GM23338 (cell line): Measurements from ENCODE around the gene TXNDC15. TPM values are rescaled to one million over a fixed set of nuclear protein-coding genes. Genes with fewer than 3 reads are reported as not detected.

Experiments used
- ATAC-seq: fragments of 200-7000 bp; cut with Tn5 transposase; 3 replicates; pipeline ENCODE4 v1.9.1; 2020
- DNase-seq: peaks from one replicate; pipeline ENCODE4 v3.0.0-alpha.2; 2015; ENCODE audit warnings: low spot score
- H2AFZ ChIP-seq: fragments of 200-600 bp; sonication (generic); 2 replicates; pipeline ENCODE4 v1.8.0; 2016; ENCODE audit warnings: antibody characterized with exemption, mild to moderate bottlenecking, moderate library complexity
- H3F3A ChIP-seq: fragments of 200-600 bp; sonication (generic); replicated peaks from 2 replicates; pipeline ENCODE4 v1.8.0; 2017; ENCODE audit warnings: antibody characterized with exemption, mixed run types, low read depth
- H3K27ac ChIP-seq: fragments of 200-600 bp; sonication (generic); 2 replicates; pipeline ENCODE4 v1.6.1; 2016; ENCODE audit warnings: low read depth
- H3K27me3 ChIP-seq: fragments of 200-600 bp; sonication (generic); 2 replicates; pipeline ENCODE4 v1.8.0; 2016; ENCODE audit warnings: mild to moderate bottlenecking, mixed run types, moderate library complexity; ENCODE audit not compliant: insufficient read depth
- H3K36me3 ChIP-seq: fragments of 200-600 bp; sonication (generic); 2 replicates; pipeline ENCODE4 v1.8.0; 2016; ENCODE audit warnings: mild to moderate bottlenecking; ENCODE audit not compliant: insufficient read depth
- H3K4me1 ChIP-seq: fragments of 200-600 bp; sonication (generic); 2 replicates; pipeline ENCODE4 v1.8.0; 2016; ENCODE audit warnings: mild to moderate bottlenecking, moderate library complexity; ENCODE audit not compliant: insufficient read depth
- H3K4me2 ChIP-seq: fragments of 200-600 bp; sonication (generic); 2 replicates; pipeline ENCODE4 v1.7.1; 2017; ENCODE audit warnings: mixed run types
- H3K4me3 ChIP-seq: fragments of 200-600 bp; sonication (generic); 2 replicates; pipeline ENCODE4 v1.6.1; 2016; ENCODE audit warnings: mixed run types
- H3K79me2 ChIP-seq: fragments of 200-600 bp; sonication (generic); replicated peaks from 2 replicates; pipeline ENCODE4 v1.8.0; 2017; ENCODE audit warnings: mild to moderate bottlenecking; ENCODE audit not compliant: insufficient read depth
- H3K9me2 ChIP-seq: fragments of 200-600 bp; sonication (generic); 2 replicates; pipeline ENCODE4 v1.8.0; 2017; ENCODE audit not compliant: insufficient read depth
- H4K20me1 ChIP-seq: fragments of 200-600 bp; sonication (generic); replicated peaks from 2 replicates; pipeline ENCODE4 v1.8.0; 2017; ENCODE audit warnings: mild to moderate bottlenecking; ENCODE audit not compliant: insufficient read depth
- H3K27ac Mint-ChIP-seq: 2 replicates; pipeline ENCODE4 v1.8.0; 2020; ENCODE audit warnings: inconsistent platforms, mild to moderate bottlenecking, moderate library complexity, mixed read lengths
- H3K27me3 Mint-ChIP-seq: 3 replicates; pipeline ENCODE4 v1.8.0; 2022; ENCODE audit warnings: low read depth, mild to moderate bottlenecking, moderate library complexity, mixed read lengths, inconsistent platforms; ENCODE audit not compliant: insufficient read depth, poor library complexity
- H3K36me3 Mint-ChIP-seq: 3 replicates; pipeline ENCODE4 v1.8.0; 2021; ENCODE audit warnings: low read depth, mild to moderate bottlenecking, inconsistent platforms, moderate library complexity, mixed read lengths
- H3K4me1 Mint-ChIP-seq: 3 replicates; pipeline ENCODE4 v1.8.0; 2020; ENCODE audit warnings: mild to moderate bottlenecking, inconsistent platforms, mixed read lengths
- H3K4me3 Mint-ChIP-seq: 3 replicates; pipeline ENCODE4 v1.8.0; 2021; ENCODE audit warnings: moderate library complexity, mild to moderate bottlenecking, inconsistent platforms, mixed read lengths
- H3K9me3 Mint-ChIP-seq: 3 replicates; pipeline ENCODE4 v1.8.0; 2020; ENCODE audit warnings: moderate library complexity, mild to moderate bottlenecking, inconsistent platforms, mixed read lengths
- CREB1 ChIP-seq: fragments of 250-450 bp; sonication (Bioruptor Pico); IDR thresholded peaks from 2 replicates; pipeline ENCODE4 v1.5.0; 2020; ENCODE audit warnings: low read depth, mild to moderate bottlenecking, moderate library complexity
- CTCF ChIP-seq, 2 experiments: fragments of 200-600 bp in 1 of 2; sonication (generic) in 1 of 2; conservative IDR thresholded peaks; 2 replicates each; pipeline versions ENCODE4 v1.5.1 to v1.6.1; 2016 to 2017; ENCODE audit warnings: antibody characterized with exemption in 2 of 2, low read depth in 2 of 2, mild to moderate bottlenecking in 2 of 2, moderate library complexity in 1 of 2
- ETS1 ChIP-seq: IDR thresholded peaks from 2 replicates; pipeline ENCODE4 v1.6.1; 2016; ENCODE audit warnings: antibody characterized with exemption
- EZH2 ChIP-seq: fragments of 200-600 bp; sonication (generic); IDR thresholded peaks from one replicate; pipeline ENCODE4 v1.8.0; 2017; ENCODE audit warnings: antibody characterized with exemption, mild to moderate bottlenecking, low read depth; ENCODE audit not compliant: unreplicated experiment
- EZH2phosphoT487 ChIP-seq: fragments of 200-600 bp; sonication (generic); IDR thresholded peaks from one replicate; pipeline ENCODE4 v1.8.1; 2018; ENCODE audit warnings: antibody characterized with exemption; ENCODE audit not compliant: unreplicated experiment
- JUNB ChIP-seq: IDR thresholded peaks from one replicate; pipeline ENCODE4 v1.6.1; 2016; ENCODE audit warnings: antibody characterized with exemption; ENCODE audit not compliant: unreplicated experiment
- NANOG ChIP-seq: IDR thresholded peaks from 2 replicates; pipeline ENCODE4 v1.6.1; 2016; ENCODE audit warnings: antibody characterized with exemption, borderline replicate concordance
- POLR2AphosphoS5 ChIP-seq: IDR thresholded peaks from 2 replicates; pipeline ENCODE4 v1.6.1; 2016; ENCODE audit warnings: antibody characterized with exemption, low read depth
- STAT1 ChIP-seq: IDR thresholded peaks from one replicate; pipeline ENCODE4 v1.6.1; 2016; ENCODE audit warnings: antibody characterized with exemption; ENCODE audit not compliant: unreplicated experiment
- ZNF114 ChIP-seq: fragments of 250-450 bp; sonication (Bioruptor Pico); IDR thresholded peaks from 2 replicates; pipeline ENCODE4 v1.5.0; 2020; ENCODE audit warnings: mild to moderate bottlenecking, moderate library complexity
- ZNF331 ChIP-seq: fragments of 250-450 bp; sonication (Bioruptor Pico); IDR thresholded peaks from 2 replicates; pipeline ENCODE4 v1.5.0; 2020; ENCODE audit warnings: low read depth, mild to moderate bottlenecking, moderate library complexity
- polyA plus RNA-seq: library from polyadenylated mRNA; unstranded; fragments of >200 nt; fragmentation: Nextera tagmentation; extraction: Ambion mirVana; gene quantifications from 2 replicates; pipeline ENCODE4 v1.2.1, GENCODE V29; 2016
- total RNA-seq: library from RNA; depleted of rRNA; stranded (reverse); fragments of >200 nt; shearing (Covaris generic); gene quantifications from 2 replicates; pipeline ENCODE4 v1.2.3, GENCODE V29; 2014
- TF ChIP-seq, protein P1 (sequence below): fragments of 250-450 bp; sonication (Bioruptor Pico); IDR thresholded peaks from 2 replicates; pipeline ENCODE4 v1.5.0; 2020; ENCODE audit warnings: mild to moderate bottlenecking, moderate library complexity

The TXNDC15 gene
- total and polyA plus RNA-seq, 2 experiments from 2014 or later = 24.4 to 28.5 TPM

DNA sequence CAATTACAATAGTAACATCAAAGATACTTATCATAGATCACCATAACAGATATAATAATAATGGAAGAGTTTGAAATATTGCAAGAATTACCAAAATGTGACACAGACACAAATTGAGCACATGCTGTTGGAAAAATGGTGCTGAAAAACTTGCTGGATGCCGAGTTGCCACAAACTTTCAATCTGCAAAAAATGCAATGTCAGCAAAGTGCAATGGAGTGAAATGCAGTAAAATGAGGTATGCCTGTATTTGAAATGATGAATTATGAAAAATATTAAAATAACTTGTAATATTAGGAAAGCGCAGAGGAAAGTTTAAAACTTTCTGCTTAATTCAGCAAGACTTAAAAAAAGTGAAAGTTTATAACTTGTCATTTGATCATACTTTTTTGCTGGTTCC, 18.8 kb downstream of the TXNDC15 start (continued):
- no peak for TF ChIP-seq EZH2phosphoT487
- TF ChIP-seq POLR2AphosphoS5 = no peak
- no peak for TF ChIP-seq EZH2
- TF ChIP-seq CTCF (conservative IDR thresholded peaks at IDR 0.05; ENCODE audit: low read depth in 2 of 2) = no peak
- no peak for TF ChIP-seq JUNB
- no peak for TF ChIP-seq NANOG

DNA sequence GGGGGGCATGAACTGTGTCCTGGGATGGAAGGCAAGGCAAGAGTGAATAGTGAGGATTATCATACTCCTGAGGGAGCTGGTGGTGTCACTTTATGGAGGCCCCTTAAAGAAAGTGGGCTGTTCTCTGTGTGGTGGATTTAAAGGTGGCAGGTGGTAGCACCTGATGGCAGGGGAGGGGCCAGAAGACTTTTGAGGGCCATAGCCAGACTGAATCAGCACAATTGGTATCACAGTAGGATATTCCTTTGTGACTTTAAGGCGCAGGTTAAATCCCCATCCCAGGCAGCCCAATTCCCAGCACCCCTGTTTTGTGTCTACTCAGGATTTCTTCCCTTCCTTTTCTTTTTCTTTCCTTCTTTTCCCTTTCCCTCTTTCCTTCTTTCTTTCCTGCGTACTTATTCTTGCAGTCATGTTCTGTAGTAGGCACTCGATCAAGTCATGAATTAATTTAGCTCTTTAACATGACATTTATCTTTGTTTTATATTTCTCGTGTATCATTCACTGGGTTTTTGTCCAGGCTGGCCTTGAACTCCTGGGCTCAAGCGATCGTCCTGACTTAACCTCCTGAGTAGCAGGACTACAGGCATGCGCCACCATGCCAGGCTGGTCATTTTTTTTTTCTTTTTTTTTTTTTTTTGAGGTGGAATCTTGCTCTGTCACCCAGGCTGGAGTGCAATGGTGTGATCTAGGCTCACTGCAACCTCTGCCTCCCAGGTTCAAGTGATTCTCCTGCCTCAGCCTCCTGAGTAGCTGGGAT, 19.8 kb downstream of the TXNDC15 start:
- Mint-ChIP-seq H3K36me3 (peaks cover 8% of the 10 kb centered on the region; the same call in 2 of the 3 replicates), H3K4me1 (peaks cover 9% of the 10 kb centered on the region; the same call in 2 of the 3 replicates), H3K4me3 (no peak overlapping the region), H3K27me3 (peaks cover 6% of the 10 kb centered on the region), H3K27ac (no peak overlapping the region; the same call in 1 of the 2 replicates), H3K9me3 (no peaks in the 10 kb centered on the region)
- no peaks in the 10 kb centered on the region for H3K27me3 ChIP-seq
- no peak overlapping the region for H3K4me3 ChIP-seq
- H3K9me2 ChIP-seq = no peaks in the 10 kb centered on the region
- H3F3A ChIP-seq = no peaks in the 10 kb centered on the region
- H3K27ac ChIP-seq = no peak overlapping the region
- no peaks in the 10 kb centered on the region; the same call in 1 of the 2 replicates for H4K20me1 ChIP-seq
- no peak overlapping the region for H2AFZ ChIP-seq
- H3K4me1 ChIP-seq = no peaks in the 10 kb centered on the region
- no peaks in the 10 kb centered on the region for H3K79me2 ChIP-seq
- no peak overlapping the region for H3K4me2 ChIP-seq
- no peak for DNase-seq
- H3K36me3 ChIP-seq = peaks cover 4% of the 10 kb centered on the region; the same call in 1 of the 2 replicates
- peak; percentile 53; the same call in 2 of the 3 replicates for ATAC-seq
- TF ChIP-seq EZH2 (no peak), ZNF331 (CRISPR knock-in tag) (no peak), CREB1 (no peak), ETS1 (no peak), NANOG (no peak), JUNB (no peak), ZNF114 (CRISPR knock-in tag) (no peak), STAT1 (no peak), CTCF (conservative IDR thresholded peaks at IDR 0.05; ENCODE audit: low read depth in 2 of 2) (no peak), EZH2phosphoT487 (no peak)
- TF ChIP-seq, protein P1, sequence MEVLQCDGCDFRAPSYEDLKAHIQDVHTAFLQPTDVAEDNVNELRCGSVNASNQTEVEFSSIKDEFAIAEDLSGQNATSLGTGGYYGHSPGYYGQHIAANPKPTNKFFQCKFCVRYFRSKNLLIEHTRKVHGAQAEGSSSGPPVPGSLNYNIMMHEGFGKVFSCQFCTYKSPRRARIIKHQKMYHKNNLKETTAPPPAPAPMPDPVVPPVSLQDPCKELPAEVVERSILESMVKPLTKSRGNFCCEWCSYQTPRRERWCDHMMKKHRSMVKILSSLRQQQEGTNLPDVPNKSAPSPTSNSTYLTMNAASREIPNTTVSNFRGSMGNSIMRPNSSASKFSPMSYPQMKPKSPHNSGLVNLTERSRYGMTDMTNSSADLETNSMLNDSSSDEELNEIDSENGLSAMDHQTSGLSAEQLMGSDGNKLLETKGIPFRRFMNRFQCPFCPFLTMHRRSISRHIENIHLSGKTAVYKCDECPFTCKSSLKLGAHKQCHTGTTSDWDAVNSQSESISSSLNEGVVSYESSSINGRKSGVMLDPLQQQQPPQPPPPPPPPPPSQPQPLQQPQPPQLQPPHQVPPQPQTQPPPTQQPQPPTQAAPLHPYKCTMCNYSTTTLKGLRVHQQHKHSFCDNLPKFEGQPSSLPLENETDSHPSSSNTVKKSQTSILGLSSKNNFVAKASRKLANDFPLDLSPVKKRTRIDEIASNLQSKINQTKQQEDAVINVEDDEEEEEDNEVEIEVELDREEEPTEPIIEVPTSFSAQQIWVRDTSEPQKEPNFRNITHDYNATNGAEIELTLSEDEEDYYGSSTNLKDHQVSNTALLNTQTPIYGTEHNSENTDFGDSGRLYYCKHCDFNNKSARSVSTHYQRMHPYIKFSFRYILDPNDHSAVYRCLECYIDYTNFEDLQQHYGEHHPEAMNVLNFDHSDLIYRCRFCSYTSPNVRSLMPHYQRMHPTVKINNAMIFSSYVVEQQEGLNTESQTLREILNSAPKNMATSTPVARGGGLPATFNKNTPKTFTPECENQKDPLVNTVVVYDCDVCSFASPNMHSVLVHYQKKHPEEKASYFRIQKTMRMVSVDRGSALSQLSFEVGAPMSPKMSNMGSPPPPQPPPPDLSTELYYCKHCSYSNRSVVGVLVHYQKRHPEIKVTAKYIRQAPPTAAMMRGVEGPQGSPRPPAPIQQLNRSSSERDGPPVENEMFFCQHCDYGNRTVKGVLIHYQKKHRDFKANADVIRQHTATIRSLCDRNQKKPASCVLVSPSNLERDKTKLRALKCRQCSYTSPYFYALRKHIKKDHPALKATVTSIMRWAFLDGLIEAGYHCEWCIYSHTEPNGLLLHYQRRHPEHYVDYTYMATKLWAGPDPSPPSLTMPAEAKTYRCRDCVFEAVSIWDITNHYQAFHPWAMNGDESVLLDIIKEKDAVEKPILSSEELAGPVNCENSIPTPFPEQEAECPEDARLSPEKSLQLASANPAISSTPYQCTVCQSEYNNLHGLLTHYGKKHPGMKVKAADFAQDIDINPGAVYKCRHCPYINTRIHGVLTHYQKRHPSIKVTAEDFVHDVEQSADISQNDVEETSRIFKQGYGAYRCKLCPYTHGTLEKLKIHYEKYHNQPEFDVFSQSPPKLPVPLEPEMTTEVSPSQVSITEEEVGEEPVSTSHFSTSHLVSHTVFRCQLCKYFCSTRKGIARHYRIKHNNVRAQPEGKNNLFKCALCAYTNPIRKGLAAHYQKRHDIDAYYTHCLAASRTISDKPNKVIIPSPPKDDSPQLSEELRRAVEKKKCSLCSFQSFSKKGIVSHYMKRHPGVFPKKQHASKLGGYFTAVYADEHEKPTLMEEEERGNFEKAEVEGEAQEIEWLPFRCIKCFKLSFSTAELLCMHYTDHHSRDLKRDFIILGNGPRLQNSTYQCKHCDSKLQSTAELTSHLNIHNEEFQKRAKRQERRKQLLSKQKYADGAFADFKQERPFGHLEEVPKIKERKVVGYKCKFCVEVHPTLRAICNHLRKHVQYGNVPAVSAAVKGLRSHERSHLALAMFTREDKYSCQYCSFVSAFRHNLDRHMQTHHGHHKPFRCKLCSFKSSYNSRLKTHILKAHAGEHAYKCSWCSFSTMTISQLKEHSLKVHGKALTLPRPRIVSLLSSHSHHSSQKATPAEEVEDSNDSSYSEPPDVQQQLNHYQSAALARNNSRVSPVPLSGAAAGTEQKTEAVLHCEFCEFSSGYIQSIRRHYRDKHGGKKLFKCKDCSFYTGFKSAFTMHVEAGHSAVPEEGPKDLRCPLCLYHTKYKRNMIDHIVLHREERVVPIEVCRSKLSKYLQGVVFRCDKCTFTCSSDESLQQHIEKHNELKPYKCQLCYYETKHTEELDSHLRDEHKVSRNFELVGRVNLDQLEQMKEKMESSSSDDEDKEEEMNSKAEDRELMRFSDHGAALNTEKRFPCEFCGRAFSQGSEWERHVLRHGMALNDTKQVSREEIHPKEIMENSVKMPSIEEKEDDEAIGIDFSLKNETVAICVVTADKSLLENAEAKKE (CRISPR knock-in tag) = no peak
